GM12864 (cell line): Measurements from ENCODE around the gene CD93.

Source experiments
- DNase-seq: peaks from one replicate; pipeline ENCODE4 v3.0.0-alpha.2; 2011; ENCODE audit warnings: low read depth
- H3K4me3 ChIP-seq: 2 replicates; pipeline ENCODE4 v1.5.1; 2011; ENCODE audit warnings: mild to moderate bottlenecking, low read depth, low read length, control low read depth
- CTCF ChIP-seq: IDR thresholded peaks from 2 replicates; pipeline ENCODE4 v1.5.1; 2011; ENCODE audit warnings: low read depth, mild to moderate bottlenecking, moderate library complexity, low read length, control low read depth, inconsistent platforms; ENCODE audit errors: missing control alignments

The CD93 gene

GRCh38 chr20:23069108-23069507, 17.0 kb downstream of the CD93 start:
- no peak for TF ChIP-seq CTCF

GRCh38 chr20:23068283-23068682, 17.8 kb downstream of the CD93 start:
- no peak overlapping the region for H3K4me3 ChIP-seq
- no peak for TF ChIP-seq CTCF
- no peak for DNase-seq

More at GRCh38 chr20:23069108-23069507, 17.0 kb downstream of the CD93 start:
- H3K4me3 ChIP-seq, result no peak overlapping the region
- no peak for DNase-seq

GRCh38 chr20:23066772-23067171, 19.4 kb downstream of the CD93 start:
- TF ChIP-seq CTCF, result no peak
- DNase-seq, result no peak
- H3K4me3 ChIP-seq, result no peak overlapping the region

- no peak for DNase-seq
- H3K4me3 ChIP-seq, result no peak overlapping the region
- no peak for TF ChIP-seq CTCF
Measured at GRCh38 chr20:23065266-23066201, 20.6 kb downstream of the CD93 start.

GRCh38 chr20:23063581-23063980, 22.5 kb downstream of the CD93 start:
- no peak overlapping the region for H3K4me3 ChIP-seq
- DNase-seq, result no peak
- TF ChIP-seq CTCF, result no peak

- H3K4me3 ChIP-seq, result no peak overlapping the region
- TF ChIP-seq CTCF, result no peak
- DNase-seq, result no peak
Measured at GRCh38 chr20:23063168-23063567, 23.0 kb downstream of the CD93 start.

- no peak for DNase-seq
- no peak for TF ChIP-seq CTCF
- H3K4me3 ChIP-seq, result no peak overlapping the region
Measured at GRCh38 chr20:23062632-23063031, 23.5 kb downstream of the CD93 start.
